ENCODE measurements around the gene SERINC4. TPM values are rescaled to one million over a fixed set of nuclear protein-coding genes. Genes with fewer than 3 reads are reported as not detected.
"Not testable (repeated sequence)": the region's sequence is repeated elsewhere in the genome, so short reads cannot be mapped to it uniquely, and the experiment has no call there.

Gene SERINC4
- 0.30 TPM for total RNA-seq
- long read RNA-seq: 0 reads

- DNase-seq (ENCODE audit: missing footprints) (no peak), ATAC-seq (peak; percentile 13)
- intact Hi-C loops (cut with DNase I): no loop called here
Measured at GRCh38 chr15:43799945-43800285, at the start of gene SERINC4. SERINC4 (minus strand) TSS chr15:43800220; CDS start chr15:43799986, 234 bp downstream.

GRCh38 chr15:43845421-43845820, 45.4 kb upstream of the SERINC4 start:
- ATAC-seq: no peak
- intact Hi-C loops (cut with DNase I): no loop called here
- no peak for DNase-seq (ENCODE audit: missing footprints)

DNA sequence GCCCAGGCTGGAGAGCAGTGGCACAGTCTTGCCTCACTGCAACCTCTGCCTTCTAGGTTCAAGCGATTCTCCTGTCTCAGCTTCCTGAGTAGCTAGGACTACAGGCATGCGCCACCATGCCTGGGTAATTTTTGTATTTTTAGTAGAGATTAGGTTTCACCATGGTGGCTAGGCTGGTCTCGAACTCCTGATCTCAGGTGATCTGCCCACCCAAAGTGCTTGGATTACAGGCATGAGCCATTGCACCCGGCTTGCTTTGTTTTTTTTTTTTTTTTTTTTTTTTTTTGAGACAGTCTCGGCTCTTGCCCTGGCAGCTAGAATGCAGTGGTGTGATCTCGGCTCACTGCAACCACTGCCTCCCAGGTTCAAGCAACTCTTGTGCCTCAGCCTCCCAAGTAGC, 32.5 kb upstream of the SERINC4 start:
- DNase-seq (ENCODE audit: missing footprints); intact Hi-C loops (cut with DNase I); ATAC-seq: not testable (repeated sequence)

DNA sequence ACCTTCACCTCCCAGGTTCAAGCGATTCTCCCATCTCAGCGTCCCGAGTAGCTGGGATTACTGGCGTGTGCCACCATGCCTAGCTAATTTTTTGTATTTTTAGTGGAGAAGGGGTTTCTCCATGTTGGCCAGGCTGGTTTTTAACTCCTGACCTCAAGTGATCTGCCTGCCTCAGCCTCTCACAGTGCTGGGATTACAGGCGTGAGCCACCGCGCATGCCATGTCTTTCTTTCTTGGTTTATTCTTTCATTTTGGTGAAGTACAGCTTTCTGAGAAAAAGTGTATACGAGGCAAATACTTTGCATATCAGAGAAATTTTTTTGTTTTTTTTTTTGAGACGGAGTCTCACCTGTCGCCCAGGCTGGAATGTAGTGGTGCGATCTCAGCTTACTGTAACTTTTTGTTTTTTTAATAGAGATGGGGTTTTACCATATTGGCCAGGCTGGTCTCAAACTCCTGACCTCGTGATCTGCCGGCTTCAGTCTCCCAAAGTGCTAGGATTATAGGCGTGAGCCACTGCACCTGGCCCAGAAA, 31.6 kb upstream of the SERINC4 start:
- DNase-seq (ENCODE audit: missing footprints); ATAC-seq; intact Hi-C loops (cut with DNase I): not testable (repeated sequence)

DNA sequence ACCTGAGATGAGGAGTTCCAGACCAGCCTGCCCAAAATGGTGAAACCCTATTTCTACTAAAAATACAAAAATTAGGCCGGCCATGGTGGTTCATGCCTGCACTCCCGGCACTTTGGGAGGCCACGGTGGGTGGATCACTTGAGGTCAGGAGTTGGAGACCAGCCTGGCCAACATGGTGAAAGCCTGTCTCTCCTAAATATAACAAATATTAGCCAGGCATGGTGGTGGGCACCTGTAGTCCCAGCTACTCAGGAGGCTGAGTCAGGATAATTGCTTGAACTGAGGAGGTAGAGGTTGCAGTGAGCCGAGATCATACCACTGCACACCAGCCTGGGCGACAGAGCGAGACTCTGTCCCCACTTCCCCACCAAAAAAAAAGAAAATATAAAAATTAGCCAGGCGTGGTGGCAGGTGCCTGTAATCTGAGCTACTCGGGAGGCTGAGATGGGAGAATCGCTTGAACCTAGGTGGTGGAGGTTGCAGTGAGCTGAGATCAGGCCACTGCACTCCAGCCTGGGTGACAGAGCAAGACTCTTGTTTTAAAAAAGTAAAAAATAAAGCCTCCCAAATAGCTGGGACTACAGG, 30.8 kb upstream of the SERINC4 start:
- intact Hi-C loops (cut with DNase I); ATAC-seq; DNase-seq (ENCODE audit: missing footprints): not testable (repeated sequence)

DNA sequence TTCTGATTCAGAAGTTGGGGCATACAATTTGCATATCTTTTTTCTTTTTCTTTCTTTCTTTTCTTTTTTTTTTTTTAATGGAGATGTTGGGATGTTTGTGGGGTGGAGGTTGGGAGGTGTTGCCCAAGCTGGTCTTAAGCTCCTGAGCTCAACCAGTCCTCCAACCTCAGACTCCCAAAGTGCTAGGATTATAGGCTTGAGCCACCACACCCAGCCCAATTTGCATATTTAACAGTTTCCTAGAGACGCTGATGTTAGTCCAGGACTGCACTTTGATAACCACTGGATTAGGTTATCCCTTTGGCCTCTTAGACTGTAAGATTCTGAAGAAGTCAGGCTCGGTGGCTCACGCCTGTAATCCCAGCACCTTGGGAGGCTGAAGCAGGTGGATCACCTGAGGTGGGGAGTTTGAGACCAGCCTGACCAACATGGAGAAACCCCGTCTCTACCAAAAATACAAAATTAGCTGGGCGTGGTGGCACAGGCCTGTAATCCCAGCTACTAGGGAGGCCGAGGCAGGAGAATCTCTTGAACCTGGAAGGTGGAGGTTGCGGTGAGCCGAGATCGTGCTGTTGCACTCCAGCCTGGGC, 30.0 kb upstream of the SERINC4 start:
- intact Hi-C loops (cut with DNase I): loop anchor here (10.0 kb wide), 1 partner anchor 55 kb away; the partner anchor contains the start of gene ELL3
- not testable (repeated sequence) for ATAC-seq; DNase-seq (ENCODE audit: missing footprints)

DNA sequence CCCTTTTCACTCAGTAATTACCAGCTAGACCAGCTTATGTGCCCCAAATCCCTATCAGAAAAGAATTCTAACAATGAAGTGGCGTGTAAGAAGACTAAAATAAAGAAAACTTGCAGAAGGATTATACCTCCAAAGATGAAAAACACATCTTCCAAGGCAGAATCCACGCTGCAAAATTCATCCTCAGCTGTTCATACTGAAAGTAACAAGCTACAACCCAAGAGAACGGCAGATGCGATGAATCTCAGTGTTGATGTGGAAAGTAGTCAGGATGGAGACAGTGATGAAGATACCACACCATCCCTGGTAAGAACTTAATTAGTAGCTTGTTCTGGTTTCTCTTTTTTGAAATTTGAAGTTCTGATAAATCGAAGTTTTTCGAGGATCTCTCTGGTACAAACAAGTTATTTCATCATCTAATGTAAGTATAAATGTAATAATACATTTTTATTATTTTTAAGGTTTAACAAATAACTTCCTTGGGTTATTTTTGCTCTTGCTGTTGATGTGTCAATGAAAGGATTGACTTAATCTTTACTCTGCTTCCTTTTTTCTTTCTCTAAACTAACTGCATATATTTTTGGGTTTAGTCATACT, 28.1 kb upstream of the SERINC4 start:
- DNase-seq (ENCODE audit: missing footprints) (no peak), ATAC-seq (no peak)
- intact Hi-C loops (cut with DNase I): loop anchor here (10.0 kb wide), 1 partner anchor 53 kb away; the partner anchor contains the start of gene ELL3

- ATAC-seq (peak; percentile 80), DNase-seq (ENCODE audit: missing footprints) (peak; percentile 94)
- intact Hi-C loops (cut with DNase I): loop anchor here (10.0 kb wide), 1 partner anchor 52 kb away; the partner anchor contains the start of gene ELL3
Measured at GRCh38 chr15:43826508-43827341, 26.7 kb upstream of the SERINC4 start, which contains the start of gene WDR76. WDR76 (plus strand) TSS chr15:43827002; CDS start chr15:43827033, 31 bp downstream.

DNA sequence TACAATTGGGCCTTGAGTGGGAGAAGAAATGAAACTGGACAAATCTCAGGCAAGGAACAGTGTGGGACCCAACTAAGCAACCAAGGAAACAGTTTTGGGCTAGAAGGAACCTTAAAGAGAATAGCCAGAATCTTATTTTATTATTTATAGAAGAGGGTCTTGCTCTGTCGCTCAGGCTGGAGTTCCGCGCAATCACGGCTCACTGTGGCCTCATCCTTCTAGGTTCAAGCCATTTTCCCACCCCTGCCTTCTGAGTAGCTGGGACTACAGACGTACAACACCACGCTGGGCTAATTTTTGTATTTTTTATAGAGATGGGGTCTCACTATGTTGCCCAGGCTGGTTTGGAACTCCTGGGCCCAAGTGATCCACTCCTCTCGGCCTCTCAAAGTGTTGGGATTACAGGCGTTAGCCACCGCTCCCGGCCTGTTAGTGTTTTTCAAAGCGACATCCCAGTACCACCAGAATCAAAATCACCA, 26.0 kb upstream of the SERINC4 start:
- DNase-seq (ENCODE audit: missing footprints) (no peak), ATAC-seq (no peak)
- intact Hi-C loops (cut with DNase I): loop anchor here (10.0 kb wide), 1 partner anchor 51 kb away; the partner anchor contains the start of gene ELL3

DNA sequence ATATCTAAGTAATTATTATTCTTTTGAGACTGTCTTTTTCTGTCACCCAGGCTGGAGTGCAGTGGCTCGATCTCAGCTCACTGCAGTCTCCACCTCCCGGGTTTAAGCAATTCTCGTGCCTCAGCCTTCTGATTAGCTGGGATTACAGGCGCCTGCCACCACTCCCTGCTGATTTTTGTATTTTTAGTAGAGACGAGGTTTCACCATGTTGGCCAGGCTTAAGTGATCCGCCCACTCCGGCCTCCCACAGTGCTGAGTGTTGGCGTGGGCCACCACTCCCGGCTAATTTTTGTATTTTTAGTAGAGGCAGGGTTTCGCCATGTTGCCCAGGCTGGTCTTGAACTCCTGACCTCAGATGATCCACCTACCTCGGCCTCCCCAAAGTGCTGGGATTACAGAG, 25.3 kb upstream of the SERINC4 start:
- DNase-seq (ENCODE audit: missing footprints); ATAC-seq: not testable (repeated sequence)
- intact Hi-C loops (cut with DNase I): loop anchor here (10.0 kb wide), 1 partner anchor 51 kb away; the partner anchor contains the start of gene ELL3

- intact Hi-C loops (cut with DNase I): loop anchor here (10.0 kb wide), 1 partner anchor 50 kb away; the partner anchor contains the start of gene ELL3
Measured at GRCh38 chr15:43824302-43825246, 24.6 kb upstream of the SERINC4 start, which contains the start of gene MFAP1. MFAP1 (minus strand) TSS chr15:43824690; CDS start chr15:43824569, 121 bp downstream.

DNA sequence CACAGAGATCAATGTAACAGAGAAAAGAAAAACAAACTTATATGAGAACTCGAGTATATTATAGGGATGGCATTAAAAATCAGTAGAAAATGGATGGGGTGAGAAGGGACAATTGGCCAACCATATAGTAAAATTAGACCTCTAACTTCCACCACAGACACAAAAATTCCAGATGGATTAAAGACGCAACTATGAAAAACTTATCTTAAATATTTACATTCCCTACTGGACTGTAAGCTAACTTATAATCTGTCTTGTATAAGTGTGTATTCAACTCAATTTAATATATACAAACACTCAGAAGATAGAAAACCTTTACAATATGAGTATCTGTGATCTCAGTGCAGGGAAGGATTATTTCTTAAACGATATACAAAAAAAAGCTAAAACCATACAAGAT, 21.5 kb upstream of the SERINC4 start:
- no peak for ATAC-seq
- intact Hi-C loops (cut with DNase I): loop anchor here (10.0 kb wide), 1 partner anchor 47 kb away; the partner anchor contains the start of gene ELL3

More at GRCh38 chr15:43824302-43825246, 24.6 kb upstream of the SERINC4 start, which contains the start of gene MFAP1:
- ATAC-seq (peak; percentile 96), DNase-seq (ENCODE audit: missing footprints) (peak; percentile 97)

GRCh38 chr15:43815064-43815463, 15.0 kb upstream of the SERINC4 start:
- intact Hi-C loops (cut with DNase I): loop anchor here (10.0 kb wide), 1 partner anchor 60 kb away; no protein-coding TSS in a partner anchor
- DNase-seq (ENCODE audit: missing footprints); ATAC-seq: not testable (repeated sequence)

More for the DNA sequence above, 21.5 kb upstream of the SERINC4 start:
- no peak for DNase-seq (ENCODE audit: missing footprints)

GRCh38 chr15:43808960-43809678, 9.1 kb upstream of the SERINC4 start:
- DNase-seq (ENCODE audit: missing footprints) (no peak), ATAC-seq (no peak)
- intact Hi-C loops (cut with DNase I): no loop called here

DNA sequence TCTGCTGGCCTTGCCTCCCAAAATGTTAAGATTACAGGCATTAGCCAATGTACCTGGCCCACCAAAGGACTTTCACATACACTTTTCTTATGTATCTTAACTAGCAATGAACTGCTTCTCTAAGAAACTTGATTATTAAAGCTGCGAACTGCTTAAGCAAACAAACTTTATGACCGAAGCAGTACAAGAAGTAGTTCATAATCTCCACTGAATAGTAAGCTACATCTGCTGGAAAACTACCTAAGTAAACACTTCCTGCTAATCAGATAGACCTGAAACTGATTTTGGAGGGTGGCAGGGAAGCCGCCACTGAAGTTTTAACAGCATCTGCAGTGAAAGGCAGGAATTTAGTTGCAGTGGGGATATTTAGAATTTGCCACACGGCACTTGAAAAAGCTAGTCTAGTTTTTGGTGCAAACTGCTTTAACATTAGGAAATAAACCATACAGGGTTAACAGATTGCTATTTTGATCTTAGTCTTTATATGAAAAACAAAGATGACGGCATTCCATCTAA, 8.5 kb upstream of the SERINC4 start:
- no peak for ATAC-seq
- intact Hi-C loops (cut with DNase I): no loop called here
- no peak for DNase-seq (ENCODE audit: missing footprints)

DNA sequence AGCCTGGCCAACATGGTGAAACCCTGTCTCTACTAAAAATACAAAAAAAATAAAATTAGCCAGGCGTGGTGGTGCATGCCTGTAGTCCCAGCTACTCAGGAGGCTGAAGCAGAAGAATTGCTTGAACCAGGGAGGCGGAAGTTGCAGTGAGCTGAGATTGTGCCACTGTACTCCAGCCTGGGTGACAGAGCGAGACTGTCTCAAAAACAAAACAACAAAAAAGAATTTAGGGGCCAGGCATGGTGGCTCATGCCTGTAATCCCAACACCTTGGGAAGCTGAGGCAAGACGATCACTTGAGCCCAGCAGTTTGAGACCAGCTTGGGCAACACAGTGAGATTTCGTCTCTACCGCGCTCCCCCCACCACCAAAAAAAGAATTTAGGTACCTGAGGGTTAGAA, 2.7 kb upstream of the SERINC4 start:
- intact Hi-C loops (cut with DNase I); DNase-seq (ENCODE audit: missing footprints); ATAC-seq: not testable (repeated sequence)
